K562 (cell line): ENCODE data around the gene ITGB6. TPM values are rescaled to one million over a fixed set of nuclear protein-coding genes. Genes with fewer than 3 reads are reported as not detected.

ENCODE experiments used
- ATAC-seq: fragments of 200-7000 bp; cut with Tn5 transposase; 3 replicates; pipeline ENCODE4 v1.9.1; 2020; ENCODE audit warnings: moderate library complexity
- BruUV-seq: library from RNA; stranded (reverse); fragments of 400-500 nt; replicated peaks from 2 replicates; lab custom pipeline; 2021; lab: Mats Ljungman, UMichigan
- CTCF ChIA-PET: fragments of 300-600 bp; formaldehyde crosslinking; extraction: SDS; loops from one replicate; lab custom pipeline; 2021; ENCODE audit warnings: low intra/inter-chr PET ratio; lab: Yijun Ruan, JAX
- POLR2A ChIA-PET: fragments of 300-600, 350-650 bp; sonication (Branson Sonifier 250); formaldehyde crosslinking; extraction: SDS; loops from one replicate; lab custom pipeline; 2021; ENCODE audit warnings: antibody characterized with exemption, inconsistent platforms; lab: Yijun Ruan, JAX
- DNase-seq, 4 experiments: peaks; one replicate each; pipeline versions ENCODE4 v3.0.0 to v3.0.0-alpha.2; 2011 to 2018; ENCODE audit warnings: low spot score in 3 of 4, mixed read lengths in 3 of 4; ENCODE audit errors: extremely low read depth in 1 of 4
- FAIRE-seq: peaks from 2 replicates; lab custom pipeline; 2011; peaks lifted over from hg19 to GRCh38; lab: Jason Lieb, UNC
- H2AFZ ChIP-seq: 2 replicates; pipeline ENCODE4 v1.6.0; 2011; ENCODE audit warnings: low read depth, low read length, control low read depth, inconsistent platforms
- H3K27ac ChIP-seq: fragments of 200-600 bp; 3 replicates; pipeline ENCODE4 v1.8.0; 2011; ENCODE audit warnings: low read depth, mild to moderate bottlenecking, control low read depth, inconsistent platforms, low read length, moderate library complexity, mixed read lengths; ENCODE audit errors: extremely low read depth
- H3K27me3 ChIP-seq, 2 experiments: fragments of 300-600 bp in 1 of 2; 2 replicates in 1 of 2; 3 replicates in 1 of 2; pipeline versions ENCODE4 v1.6.0 to v1.8.0; 2011; ENCODE audit warnings: inconsistent platforms in 2 of 2, low read length in 2 of 2, mild to moderate bottlenecking in 1 of 2, mixed read lengths in 1 of 2, moderate library complexity in 1 of 2; ENCODE audit not compliant: control insufficient read depth in 2 of 2, insufficient read depth in 2 of 2
- H3K36me3 ChIP-seq: fragments of 300-600 bp; 3 replicates; pipeline ENCODE4 v1.8.0; 2011; ENCODE audit warnings: mild to moderate bottlenecking, low read length, inconsistent platforms; ENCODE audit not compliant: control insufficient read depth, insufficient read depth
- H3K4me1 ChIP-seq, 2 experiments: fragments of 200-600 bp in 1 of 2; replicated peaks in 1 of 2; 2 replicates in 1 of 2; 3 replicates in 1 of 2; pipeline versions ENCODE4 v1.5.1 to v1.8.0; 2011; ENCODE audit warnings: inconsistent platforms in 2 of 2, low read length in 2 of 2, mild to moderate bottlenecking in 1 of 2, mixed read lengths in 1 of 2, moderate library complexity in 1 of 2; ENCODE audit not compliant: control insufficient read depth in 2 of 2, insufficient read depth in 2 of 2
- H3K4me2 ChIP-seq: 2 replicates; pipeline ENCODE4 v1.6.1; 2011; ENCODE audit warnings: low read length, control low read depth, inconsistent platforms, mixed read lengths; ENCODE audit not compliant: insufficient read depth
- H3K4me3 ChIP-seq: fragments of 200-600 bp; sonication (generic), shearing (Covaris generic); 2 replicates; pipeline ENCODE4 v1.5.1; 2016; ENCODE audit warnings: control low read depth, inconsistent platforms
- H3K79me2 ChIP-seq: fragments of 200-600 bp; 3 replicates; pipeline ENCODE4 v1.8.0; 2011; ENCODE audit warnings: low read length, inconsistent platforms; ENCODE audit not compliant: control insufficient read depth, insufficient read depth
- H3K9ac ChIP-seq, 2 experiments: 2 replicates each; pipeline versions ENCODE4 v1.6.0 to v1.6.1; 2011; ENCODE audit warnings: low read depth in 2 of 2, low read length in 2 of 2, control low read depth in 1 of 2, inconsistent platforms in 1 of 2, mild to moderate bottlenecking in 1 of 2, mixed read lengths in 1 of 2; ENCODE audit not compliant: insufficient read depth in 1 of 2
- H3K9me1 ChIP-seq: one replicate; pipeline ENCODE4 v1.6.0; 2011; ENCODE audit warnings: inconsistent platforms, mild to moderate bottlenecking, low read length, moderate library complexity; ENCODE audit not compliant: control insufficient read depth, insufficient read depth
- H3K9me3 ChIP-seq: replicated peaks from 2 replicates; pipeline ENCODE4 v1.5.1; 2011; ENCODE audit warnings: low read depth, low read length, inconsistent platforms; ENCODE audit not compliant: control insufficient read depth, insufficient read depth
- H4K20me1 ChIP-seq: replicated peaks from 2 replicates; pipeline ENCODE4 v1.6.1; 2011; ENCODE audit warnings: low read length, inconsistent platforms, mixed read lengths; ENCODE audit not compliant: control insufficient read depth, insufficient read depth
- CREM ChIP-seq: IDR thresholded peaks from 2 replicates; pipeline ENCODE4 v1.6.1; 2014; ENCODE audit warnings: antibody characterized with exemption, low read depth
- DNMT1 ChIP-seq: fragments of 450-650 bp; IDR thresholded peaks from 2 replicates; pipeline ENCODE4 v1.6.1; 2016; ENCODE audit warnings: antibody characterized with exemption, mild to moderate bottlenecking
- FOSL1 ChIP-seq: fragments of 200-800 bp; sonication (Bioruptor generic); conservative IDR thresholded peaks from 2 replicates; pipeline ENCODE4 v1.6.1; 2016; ENCODE audit warnings: missing genetic modification characterization, missing compliant biosample characterization
- MTA1 ChIP-seq: fragments of 450-650 bp; IDR thresholded peaks from 2 replicates; pipeline ENCODE4 v1.6.1; 2017; ENCODE audit warnings: borderline replicate concordance
- NFATC3 ChIP-seq: fragments of 450-650 bp; IDR thresholded peaks from 2 replicates; pipeline ENCODE4 v1.6.1; 2017; ENCODE audit warnings: mild to moderate bottlenecking
- OTX1 ChIP-seq: fragments of 450-650 bp; formaldehyde crosslinking; IDR thresholded peaks from 2 replicates; pipeline ENCODE4 v1.4.0; 2022; ENCODE audit warnings: mild to moderate bottlenecking
- PRMT5 ChIP-seq: sonication (generic); formaldehyde crosslinking; IDR thresholded peaks from 2 replicates; pipeline ENCODE4 v1.5.0; 2020; ENCODE audit warnings: missing genetic modification reagents
- PYGO2 ChIP-seq: fragments of 450-650 bp; IDR thresholded peaks from 2 replicates; pipeline ENCODE4 v1.6.1; 2016; ENCODE audit warnings: mild to moderate bottlenecking, missing genetic modification characterization, moderate library complexity, missing compliant biosample characterization
- RUNX1 ChIP-seq: sonication (generic); IDR thresholded peaks from 2 replicates; pipeline ENCODE4 v1.6.1; 2016; ENCODE audit warnings: antibody characterized with exemption, low read depth
- TCF7L2 ChIP-seq: fragments of 150-350 bp; IDR thresholded peaks from 2 replicates; pipeline ENCODE4 v1.6.1; 2016; ENCODE audit warnings: low read depth, mild to moderate bottlenecking, low read length, moderate library complexity
- U2AF2 ChIP-seq: fragments of 200-400 bp; formaldehyde crosslinking; optimal IDR thresholded peaks from 2 replicates; pipeline ENCODE3; 2017; ENCODE audit warnings: low read depth, mild to moderate bottlenecking, low read length
- XRCC4 ChIP-seq: IDR thresholded peaks from one replicate; pipeline ENCODE4 v1.6.1; 2011; ENCODE audit not compliant: insufficient read depth, insufficient read length; ENCODE audit errors: extremely low read depth
- ZFP30 ChIP-seq: fragments of 250-450 bp; sonication (Bioruptor Pico); IDR thresholded peaks from 2 replicates; pipeline ENCODE4 v1.8.0; 2022; ENCODE audit warnings: moderate library complexity, mild to moderate bottlenecking, inconsistent platforms, borderline replicate concordance
- ZNF764 ChIP-seq: fragments of 250-450 bp; sonication (Bioruptor Pico); IDR thresholded peaks from 2 replicates; pipeline ENCODE4 v1.4.0; 2020; ENCODE audit warnings: low read depth, mild to moderate bottlenecking, moderate library complexity
- WGBS: fragments of 100-300 bp; shearing (Covaris generic); methylation state at CpG from one replicate; pipeline ENCODE4 v1.1.6; 2016; ENCODE audit warnings: low coverage, mixed read lengths; ENCODE audit not compliant: insufficient coverage; ENCODE audit errors: missing lambda C conversion rate; 5-methylcytosine and 5-hydroxymethylcytosine counted together
- in situ Hi-C: fragments of 300-500 bp; cut with MboI; formaldehyde crosslinking; loops from 4 replicates; pipeline ENCODE4 v1.15.0; 2018; ENCODE audit warnings: inconsistent platforms, mixed read lengths
- intact Hi-C: fragments of 100-400 bp; cut with micrococcal nuclease; formaldehyde crosslinking; loops from 2 replicates; pipeline ENCODE4 v1.14.2; 2022
- polyA plus RNA-seq, 8 experiments: library from polyadenylated mRNA; depleted of rRNA in 4 of 8; stranded (reverse) in 5 of 8; unstranded in 3 of 8; fragments of >200 nt; fragmentation: Nextera tagmentation in 2 of 8; fragmentation: Illumina TruSeq in 1 of 8; extraction: Ambion mirVana in 2 of 8; extraction: Trizol in 1 of 8; gene quantifications; 2 replicates each; pipeline versions ENCODE4 v1.2.1 to v1.2.3, GENCODE V29; 2011 to 2014; ENCODE audit warnings: inconsistent platforms in 1 of 8, missing spikeins in 1 of 8
- total RNA-seq, 7 experiments: library from RNA; depleted of rRNA in 6 of 7; stranded (reverse); fragments of >200 nt in 6 of 7; fragmentation: Illumina TruSeq in 2 of 7; extraction: Trizol in 2 of 7; gene quantifications; 2 replicates each; pipeline versions ENCODE4 v1.2.1 to v1.2.3, GENCODE V29; 2011 to 2021; ENCODE audit warnings: low replicate concordance in 1 of 7
- TF ChIP-seq, protein P1 (sequence below): fragments of 250-450 bp; sonication (Bioruptor Pico); IDR thresholded peaks from 2 replicates; pipeline ENCODE4 v1.9.0; 2021; ENCODE audit warnings: mild to moderate bottlenecking, inconsistent platforms

ITGB6 gene
- total and polyA plus RNA-seq, 9 of the 15 experiments (the other 6 are each of a cell fraction or from before 2014, with no cell fraction given) = 0.18 TPM; not detected in 8

- TF ChIP-seq, protein P1, sequence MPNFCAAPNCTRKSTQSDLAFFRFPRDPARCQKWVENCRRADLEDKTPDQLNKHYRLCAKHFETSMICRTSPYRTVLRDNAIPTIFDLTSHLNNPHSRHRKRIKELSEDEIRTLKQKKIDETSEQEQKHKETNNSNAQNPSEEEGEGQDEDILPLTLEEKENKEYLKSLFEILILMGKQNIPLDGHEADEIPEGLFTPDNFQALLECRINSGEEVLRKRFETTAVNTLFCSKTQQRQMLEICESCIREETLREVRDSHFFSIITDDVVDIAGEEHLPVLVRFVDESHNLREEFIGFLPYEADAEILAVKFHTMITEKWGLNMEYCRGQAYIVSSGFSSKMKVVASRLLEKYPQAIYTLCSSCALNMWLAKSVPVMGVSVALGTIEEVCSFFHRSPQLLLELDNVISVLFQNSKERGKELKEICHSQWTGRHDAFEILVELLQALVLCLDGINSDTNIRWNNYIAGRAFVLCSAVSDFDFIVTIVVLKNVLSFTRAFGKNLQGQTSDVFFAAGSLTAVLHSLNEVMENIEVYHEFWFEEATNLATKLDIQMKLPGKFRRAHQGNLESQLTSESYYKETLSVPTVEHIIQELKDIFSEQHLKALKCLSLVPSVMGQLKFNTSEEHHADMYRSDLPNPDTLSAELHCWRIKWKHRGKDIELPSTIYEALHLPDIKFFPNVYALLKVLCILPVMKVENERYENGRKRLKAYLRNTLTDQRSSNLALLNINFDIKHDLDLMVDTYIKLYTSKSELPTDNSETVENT (CRISPR knock-in tag) = no peak
- TF ChIP-seq FOSL1 (tag) = no peak
- TF ChIP-seq XRCC4 = no peak
- TF ChIP-seq TCF7L2 = no peak
- no peak for TF ChIP-seq U2AF2
- no peak for TF ChIP-seq ZFP30 (CRISPR knock-in tag)
- TF ChIP-seq PYGO2 (tag) = no peak
- TF ChIP-seq CREM = no peak
Measured at GRCh38 chr2:160062292-160063005, 137.6 kb downstream of the ITGB6 start, which contains the start of gene PLA2R1 (continued).

GRCh38 chr2:160061944-160062291 is 138.2 kb downstream of the ITGB6 start:
- Histone ChIP-seq H3K27me3 (peaks cover 21 to 31% of the 10 kb centered on the region in 2 experiments; a peak in 3 of 5 replicates), H3K9ac (no peak overlapping the region), H3K9me3 (no peaks in the 10 kb centered on the region), H3K9me1 (no peaks in the 10 kb centered on the region), H3K4me1 (peaks cover 0 to 7% of the 10 kb centered on the region in 2 experiments; a peak in 1 of 5 replicates), H3K36me3 (no peaks in the 10 kb centered on the region), H3K27ac (no peak overlapping the region), H4K20me1 (no peaks in the 10 kb centered on the region), H3K4me2 (no peak overlapping the region)
- no TSS peak for BruUV-seq
- 2% methylated on average over 23 of the region's 27 CpGs for WGBS
- intact Hi-C loops = no loop called here
- no peak for DNase-seq
- ChIA-PET CTCF (no interaction called here), POLR2A (no interaction called here)
- no peak for ATAC-seq
- no peak for FAIRE-seq
- TF ChIP-seq DNMT1 (no peak), OTX1 (no peak), PRMT5 (no peak), NFATC3 (no peak), RUNX1 (no peak), ZNF764 (CRISPR knock-in tag) (no peak), MTA1 (no peak), CREM (no peak)
- TF ChIP-seq, all 486 proteins: peak for 0
- Histone ChIP-seq H2AFZ (no peak overlapping the region), H3K79me2 (no peaks in the 10 kb centered on the region), H3K4me3 (no peak overlapping the region)
- in situ Hi-C loops = no loop called here
